Neural crest cell (in vitro differentiated cells): ENCODE measurements around the gene FBXO31. TPM values are rescaled to one million over a fixed set of nuclear protein-coding genes. Genes with fewer than 3 reads are reported as not detected.
"Not testable (repeated sequence)": the region's sequence is repeated elsewhere in the genome, so short reads cannot be mapped to it uniquely, and the experiment has no call there.

Experiments used
- DNase-seq: peaks from one replicate; pipeline ENCODE4 v3.0.0; 2021; ENCODE audit warnings: low read depth, mixed read lengths, low spot score
- H3K27ac Mint-ChIP-seq: one replicate; pipeline ENCODE4 v1.8.0; 2021; ENCODE audit warnings: mild to moderate bottlenecking, mixed read lengths; ENCODE audit not compliant: unreplicated experiment
- H3K27me3 Mint-ChIP-seq: 2 replicates; pipeline ENCODE4 v1.8.0; 2021; ENCODE audit warnings: low read depth, mild to moderate bottlenecking, mixed read lengths
- H3K36me3 Mint-ChIP-seq: 2 replicates; pipeline ENCODE4 v1.8.0; 2021; ENCODE audit warnings: low read depth, mild to moderate bottlenecking, mixed read lengths
- H3K4me1 Mint-ChIP-seq: 2 replicates; pipeline ENCODE4 v1.8.0; 2021; ENCODE audit warnings: mixed read lengths
- H3K4me3 Mint-ChIP-seq: one replicate; pipeline ENCODE4 v1.8.0; 2021; ENCODE audit warnings: mild to moderate bottlenecking, mixed read lengths
- H3K9me3 Mint-ChIP-seq: 2 replicates; pipeline ENCODE4 v1.8.0; 2021; ENCODE audit warnings: mixed read lengths
- total RNA-seq: library from RNA; stranded (reverse); gene quantifications from 2 replicates; pipeline ENCODE4 v1.2.1, GENCODE V29; 2021
- TF ChIP-seq, protein P1 (sequence below): fragments of 200-600 bp; sonication (generic); conservative IDR thresholded peaks from 2 replicates; pipeline ENCODE4 v1.5.0; 2021; ENCODE audit warnings: antibody characterized with exemption, mild to moderate bottlenecking

FBXO31 gene
- total RNA-seq, 1 donor from 2014 or later, result 23.7 TPM

DNA sequence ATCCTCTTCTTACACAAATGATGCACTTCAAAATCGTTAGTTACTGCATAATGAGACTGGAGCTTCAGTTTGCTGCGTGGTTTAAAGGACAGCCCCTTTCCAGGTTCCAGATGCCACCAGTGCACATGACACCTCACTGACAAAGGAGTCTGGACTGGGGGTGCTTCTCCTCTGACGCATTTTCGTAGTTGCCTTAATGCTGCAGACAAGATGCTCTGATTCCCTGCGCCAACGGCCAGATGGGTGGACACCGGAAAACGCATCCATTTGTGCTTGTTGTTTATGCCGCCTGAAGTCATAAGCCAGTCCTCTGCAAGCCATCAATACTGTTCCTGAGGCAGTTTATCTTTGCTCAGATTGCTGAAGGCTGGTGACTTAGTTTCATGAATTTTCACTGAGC lies 16.0 kb downstream of the FBXO31 start:
- Mint-ChIP-seq H3K27me3 (no peaks in the 10 kb centered on the region), H3K4me3 (no peak overlapping the region), H3K4me1 (peaks cover 33% of the 10 kb centered on the region), H3K9me3 (no peaks in the 10 kb centered on the region), H3K27ac (no peak overlapping the region), H3K36me3 (no peaks in the 10 kb centered on the region)
- DNase-seq, result no peak
- TF ChIP-seq, protein P1, sequence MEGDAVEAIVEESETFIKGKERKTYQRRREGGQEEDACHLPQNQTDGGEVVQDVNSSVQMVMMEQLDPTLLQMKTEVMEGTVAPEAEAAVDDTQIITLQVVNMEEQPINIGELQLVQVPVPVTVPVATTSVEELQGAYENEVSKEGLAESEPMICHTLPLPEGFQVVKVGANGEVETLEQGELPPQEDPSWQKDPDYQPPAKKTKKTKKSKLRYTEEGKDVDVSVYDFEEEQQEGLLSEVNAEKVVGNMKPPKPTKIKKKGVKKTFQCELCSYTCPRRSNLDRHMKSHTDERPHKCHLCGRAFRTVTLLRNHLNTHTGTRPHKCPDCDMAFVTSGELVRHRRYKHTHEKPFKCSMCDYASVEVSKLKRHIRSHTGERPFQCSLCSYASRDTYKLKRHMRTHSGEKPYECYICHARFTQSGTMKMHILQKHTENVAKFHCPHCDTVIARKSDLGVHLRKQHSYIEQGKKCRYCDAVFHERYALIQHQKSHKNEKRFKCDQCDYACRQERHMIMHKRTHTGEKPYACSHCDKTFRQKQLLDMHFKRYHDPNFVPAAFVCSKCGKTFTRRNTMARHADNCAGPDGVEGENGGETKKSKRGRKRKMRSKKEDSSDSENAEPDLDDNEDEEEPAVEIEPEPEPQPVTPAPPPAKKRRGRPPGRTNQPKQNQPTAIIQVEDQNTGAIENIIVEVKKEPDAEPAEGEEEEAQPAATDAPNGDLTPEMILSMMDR, result no peak

DNA sequence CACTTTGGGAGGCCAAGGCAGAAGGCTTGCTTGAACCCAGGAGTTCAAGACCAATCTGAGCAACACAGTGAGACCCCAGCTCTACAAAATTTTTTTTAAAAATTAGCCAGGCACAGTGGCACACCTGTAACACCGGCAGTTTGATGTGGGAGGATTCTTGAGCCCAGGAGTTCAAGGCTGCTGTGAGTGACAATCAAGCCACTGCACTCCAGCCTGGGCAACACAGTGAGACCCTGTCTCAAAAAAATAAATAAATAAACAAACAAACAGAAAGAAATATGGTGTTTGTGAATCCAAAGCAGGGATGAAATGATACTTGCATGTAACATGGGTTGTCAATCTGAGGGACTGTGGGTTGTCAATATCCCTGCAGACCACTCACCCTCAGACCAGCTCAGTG lies 16.6 kb downstream of the FBXO31 start:
- no peak overlapping the region for H3K27ac Mint-ChIP-seq
- no peak for DNase-seq
- H3K36me3 Mint-ChIP-seq, result no peaks in the 10 kb centered on the region
- H3K9me3 Mint-ChIP-seq, result no peaks in the 10 kb centered on the region
- TF ChIP-seq, protein P1, result no peak
- no peaks in the 10 kb centered on the region for H3K27me3 Mint-ChIP-seq
- peaks cover 33% of the 10 kb centered on the region for H3K4me1 Mint-ChIP-seq
- H3K4me3 Mint-ChIP-seq, result no peak overlapping the region

- Mint-ChIP-seq H3K36me3 (no peaks in the 10 kb centered on the region), H3K27me3 (no peaks in the 10 kb centered on the region), H3K9me3 (no peaks in the 10 kb centered on the region), H3K4me3 (no peak overlapping the region), H3K27ac (no peak overlapping the region), H3K4me1 (peaks cover 29% of the 10 kb centered on the region)
- TF ChIP-seq, protein P1, result no peak
- DNase-seq, result no peak
These were observed 17.3 kb downstream of the FBXO31 start for GRCh38 chr16:87366288-87366687.

DNA sequence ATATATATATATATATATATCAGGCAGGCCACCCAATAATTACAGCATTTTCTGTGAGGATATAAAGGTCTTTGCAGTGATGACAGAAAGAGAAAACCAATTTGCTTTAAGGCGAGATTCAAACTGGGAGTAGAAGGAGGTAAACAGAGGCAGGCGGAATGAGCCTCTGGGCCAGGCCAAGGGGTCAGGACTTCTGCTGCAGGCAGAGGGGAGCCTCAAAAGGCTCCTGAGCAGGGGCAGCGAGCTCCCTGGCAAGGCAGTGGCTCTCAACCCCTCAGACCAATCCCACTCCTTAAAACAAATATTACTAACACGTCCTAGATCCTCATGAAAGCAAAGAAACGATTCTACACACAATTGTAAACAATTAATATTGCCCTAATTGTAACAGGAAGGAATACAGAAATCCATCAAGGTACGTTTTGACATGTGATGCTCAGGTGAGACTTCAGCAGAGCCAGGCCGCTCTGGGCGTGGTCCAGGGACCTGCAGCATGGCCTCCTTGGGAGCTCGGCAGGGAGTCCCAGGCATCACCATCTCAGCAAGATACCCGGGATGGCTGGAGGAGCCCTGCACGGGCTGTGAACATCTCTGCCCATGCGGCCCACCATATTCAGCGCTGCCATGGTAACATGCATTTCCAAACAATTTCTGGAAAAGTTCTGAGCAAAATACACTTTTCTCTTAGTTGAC lies 18.4 kb downstream of the FBXO31 start:
- no peaks in the 10 kb centered on the region for H3K27me3 Mint-ChIP-seq
- H3K4me1 Mint-ChIP-seq, result peaks cover 23% of the 10 kb centered on the region
- no peaks in the 10 kb centered on the region for H3K36me3 Mint-ChIP-seq
- H3K9me3 Mint-ChIP-seq, result no peaks in the 10 kb centered on the region
- H3K27ac Mint-ChIP-seq, result no peak overlapping the region
- H3K4me3 Mint-ChIP-seq, result no peak overlapping the region
- DNase-seq, result no peak
- TF ChIP-seq, protein P1, result no peak

GRCh38 chr16:87363771-87364455 lies 19.7 kb downstream of the FBXO31 start:
- Mint-ChIP-seq H3K9me3 (no peaks in the 10 kb centered on the region), H3K4me1 (peaks cover 18% of the 10 kb centered on the region), H3K27ac (peak overlapping the region; percentile 64), H3K4me3 (no peak overlapping the region), H3K36me3 (no peaks in the 10 kb centered on the region), H3K27me3 (no peaks in the 10 kb centered on the region)
- TF ChIP-seq, protein P1, result no peak
- DNase-seq, result no peak

DNA sequence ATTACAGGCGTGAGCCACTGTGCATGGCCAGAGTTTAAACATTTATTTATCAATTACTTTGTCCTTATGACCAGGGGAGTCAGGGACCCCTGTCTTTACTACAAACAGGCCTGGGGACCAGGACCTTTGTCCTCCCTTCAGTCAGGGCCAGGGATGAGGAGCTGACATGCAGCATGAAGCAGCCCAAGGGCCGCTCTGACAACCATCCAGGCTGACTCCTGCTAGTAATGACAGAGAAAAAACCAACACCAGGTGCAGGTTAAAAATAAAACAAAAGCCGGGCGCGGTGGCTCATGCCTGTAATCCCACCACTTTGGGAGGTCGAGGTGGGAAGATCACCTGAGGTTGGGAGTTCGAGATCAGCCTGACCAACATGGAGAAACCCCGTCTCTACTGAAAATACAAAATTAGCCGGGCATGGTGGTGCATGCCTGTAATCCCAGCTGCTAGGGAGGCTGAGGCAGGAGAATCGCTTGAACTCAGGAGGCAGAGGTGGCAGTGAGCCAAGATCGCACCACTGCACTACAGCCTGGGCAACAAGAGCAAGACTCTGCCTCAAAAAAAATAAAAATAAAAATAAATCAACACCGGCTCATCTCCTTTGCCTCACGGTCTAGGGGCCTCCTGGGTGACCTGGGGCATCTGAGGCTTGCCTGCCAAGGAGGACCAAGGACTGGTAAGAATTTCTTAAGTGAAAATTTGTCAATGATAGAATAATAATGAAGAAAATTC lies 20.6 kb downstream of the FBXO31 start:
- H3K27ac Mint-ChIP-seq, H3K36me3 Mint-ChIP-seq, H3K4me3 Mint-ChIP-seq, H3K27me3 Mint-ChIP-seq, DNase-seq, H3K9me3 Mint-ChIP-seq: not testable (repeated sequence)
- peaks cover 13% of the 10 kb centered on the region for H3K4me1 Mint-ChIP-seq
